SHP77 (cell line): ENCODE results near the gene IFI27L2.
A peak's percentile ranks its signal among the peaks of the same experiment; 100 is the strongest.
"Not testable (repeated sequence)": the region's sequence is repeated elsewhere in the genome, so short reads cannot be mapped to it uniquely, and the experiment has no call there.

ENCODE experiments used
- DNase-seq, 2 experiments: peaks; one replicate each; lab custom pipeline; 2025; lab: John Stamatoyannopoulos, UW

IFI27L2 gene

DNA sequence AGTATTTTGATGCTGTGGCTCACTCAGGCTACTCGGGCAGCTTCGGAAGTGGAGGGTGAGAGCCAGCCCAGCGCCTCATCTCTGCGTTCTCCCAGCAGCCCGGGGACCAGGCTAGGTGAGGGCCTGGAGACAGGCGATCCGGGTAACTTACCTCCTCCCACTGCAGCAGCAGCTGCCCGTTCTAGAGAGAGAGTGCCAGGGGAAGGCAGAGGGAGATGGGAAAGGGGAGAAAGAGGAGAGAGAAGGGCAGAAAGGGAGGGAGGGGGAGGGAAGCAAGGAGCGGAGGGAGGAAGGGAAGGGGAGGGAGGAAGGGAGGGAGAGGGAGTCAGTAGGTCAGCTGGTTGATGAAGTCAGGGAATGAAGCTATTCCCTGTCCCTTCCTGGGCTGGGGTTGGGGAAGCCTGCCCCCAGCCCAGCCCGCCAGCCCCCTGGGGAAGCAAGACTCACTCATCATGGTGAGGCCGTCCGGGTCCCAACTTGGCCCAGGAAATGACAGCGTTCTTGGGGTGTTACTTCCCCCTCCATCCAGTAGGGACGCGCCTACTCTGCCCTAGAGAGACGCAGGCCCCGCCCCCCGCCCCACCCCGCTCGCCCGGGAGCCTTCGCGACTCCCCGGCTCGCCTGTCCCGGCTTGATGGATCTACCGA is at the start of gene IFI27L2:
Gene IFI27L2, minus strand, starts transcription at position 494 of the 647 bp plus-strand sequence. Its CDS starts 40 bp downstream, at position 454.
- DNase-seq = peak; percentile 77 to 85

GRCh38 chr14:94177806-94178205 is 48.4 kb upstream of the IFI27L2 start:
- DNase-seq = no peak

- DNase-seq = no peak
These were observed 47.4 kb upstream of the IFI27L2 start for GRCh38 chr14:94176808-94177207.

GRCh38 chr14:94175747-94176146 is 46.3 kb upstream of the IFI27L2 start:
- DNase-seq = no peak

- DNase-seq = peak in 1 of 2 experiments; percentile 28
These were observed 45.8 kb upstream of the IFI27L2 start for GRCh38 chr14:94175011-94175745.

DNA sequence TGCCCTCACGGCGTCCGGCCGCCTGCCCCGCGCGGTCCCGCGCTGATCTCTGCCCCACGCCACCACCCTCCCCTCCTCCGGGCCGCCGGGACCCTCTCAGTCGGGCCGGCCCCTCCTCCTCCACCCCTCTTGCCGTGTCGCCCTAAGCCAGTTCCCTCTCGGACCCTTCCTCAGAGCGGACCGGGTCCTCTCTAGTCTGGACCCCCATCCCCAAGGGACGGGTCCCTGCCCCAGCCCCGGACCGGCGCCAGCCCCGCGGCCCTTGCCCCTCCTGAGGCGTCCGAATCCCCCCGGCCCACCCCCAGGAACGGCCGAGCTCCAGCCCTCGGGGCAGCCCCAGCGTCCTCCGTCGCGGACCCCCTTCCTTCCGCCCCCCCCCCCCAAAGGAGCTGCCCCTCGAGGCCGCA is 45.2 kb upstream of the IFI27L2 start:
- DNase-seq = no peak

- peak; percentile 86 to 92 for DNase-seq
These were observed 44.6 kb upstream of the IFI27L2 start, which contains the start of gene PPP4R4 for GRCh38 chr14:94173885-94174603. PPP4R4 (plus strand) TSS chr14:94174322; CDS start chr14:94174466, 144 bp downstream.

DNA sequence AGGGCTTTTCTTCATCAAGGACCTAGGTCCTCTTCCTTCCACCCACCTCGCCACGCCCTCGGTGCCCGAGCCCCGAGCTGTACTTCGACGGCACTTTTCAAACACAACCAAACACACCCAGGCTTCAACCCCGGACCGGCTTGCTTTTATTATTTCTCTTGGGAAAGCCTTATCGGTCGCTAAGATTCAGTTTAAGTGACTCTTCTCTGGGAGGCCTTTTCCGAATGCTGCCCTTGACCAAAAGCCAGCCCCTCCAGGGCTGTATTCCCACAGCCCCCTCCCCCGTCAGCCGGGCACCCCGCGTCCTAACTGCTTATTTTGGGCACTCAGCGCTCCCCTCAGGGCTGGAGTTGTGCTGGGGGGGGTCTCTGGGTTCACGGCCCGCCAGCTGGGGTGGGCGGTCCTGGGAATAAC is 44.1 kb upstream of the IFI27L2 start:
- no peak for DNase-seq

DNA sequence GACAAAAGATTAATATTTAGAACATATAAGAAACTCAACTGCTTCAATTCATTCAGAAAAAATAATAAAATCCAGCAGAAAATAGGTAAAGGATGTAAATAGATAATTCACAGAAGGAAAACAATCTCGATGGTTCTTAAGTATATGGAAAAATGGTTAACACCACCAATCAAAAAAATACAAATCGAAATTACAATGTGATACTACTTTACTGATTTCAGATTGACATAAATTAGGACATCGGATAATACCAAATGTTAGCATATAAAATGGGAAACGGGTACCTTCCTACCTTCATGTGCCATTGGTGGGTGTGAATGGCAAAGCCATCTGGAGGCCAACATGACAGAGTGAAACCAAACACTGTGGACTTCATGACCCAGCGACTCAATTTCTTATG is 43.1 kb upstream of the IFI27L2 start:
- DNase-seq = no peak

DNA sequence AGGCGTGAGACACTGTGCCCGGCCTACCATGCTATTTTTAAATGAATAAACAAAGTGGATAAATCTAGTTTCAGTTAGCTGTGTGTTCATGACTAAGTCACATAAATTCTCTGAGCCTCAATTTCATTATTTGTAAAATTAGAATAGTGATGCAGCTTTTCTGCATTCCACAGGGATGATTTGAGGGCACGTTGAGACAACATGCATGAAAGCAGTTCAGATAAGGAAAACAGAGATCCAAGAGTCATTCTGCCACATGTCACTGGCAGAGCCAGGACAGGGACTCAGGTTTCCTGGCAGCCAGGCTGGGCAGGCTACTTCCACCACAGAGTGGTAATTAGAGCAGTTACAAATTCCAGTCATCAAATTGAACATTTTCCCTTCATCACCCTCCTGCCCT is 41.8 kb upstream of the IFI27L2 start:
- no peak for DNase-seq

DNA sequence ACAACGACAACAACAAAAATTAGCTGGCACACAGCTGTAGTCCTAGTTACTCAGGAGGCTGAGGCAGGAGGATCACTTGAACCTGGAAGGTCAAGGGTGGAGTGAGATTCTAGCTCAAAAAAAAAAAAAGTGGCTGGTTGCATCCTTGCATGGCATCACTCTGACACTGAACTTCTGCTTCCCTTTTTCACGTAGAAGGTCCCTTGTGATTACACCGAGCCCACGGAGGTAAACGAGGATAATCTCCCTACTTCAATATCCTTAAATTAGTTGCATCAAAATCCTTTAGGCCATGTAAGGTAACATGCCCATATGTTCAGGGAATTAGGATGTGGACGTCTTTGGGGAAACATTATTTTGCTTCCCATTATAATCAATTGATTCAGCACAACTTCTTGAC is 40.7 kb upstream of the IFI27L2 start:
- no peak for DNase-seq

DNA sequence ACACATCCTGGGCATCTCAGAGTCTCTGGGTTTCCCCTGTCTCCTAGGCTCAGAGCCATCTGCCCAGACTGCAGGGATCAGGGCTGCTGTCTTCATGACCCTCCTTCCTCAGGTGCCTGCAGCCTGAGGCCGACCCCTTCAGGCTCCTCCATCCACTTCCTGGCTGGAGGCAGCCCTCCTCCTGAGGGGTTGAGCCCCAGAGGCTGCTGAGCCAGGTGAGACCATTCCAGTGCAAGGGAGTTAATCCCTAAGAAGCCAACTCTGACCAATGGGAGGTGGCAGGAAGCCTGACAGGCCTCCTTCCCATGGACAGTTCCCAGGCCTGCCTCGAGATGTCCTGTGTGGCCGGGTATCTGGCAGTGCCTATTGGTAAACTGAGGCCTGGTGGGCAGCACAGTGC is 36.3 kb upstream of the IFI27L2 start:
- DNase-seq = no peak

GRCh38 chr14:94164685-94165431 is 35.5 kb upstream of the IFI27L2 start:
- no peak for DNase-seq

- DNase-seq = no peak
These were observed 34.4 kb upstream of the IFI27L2 start for GRCh38 chr14:94163796-94164195.

GRCh38 chr14:94162466-94162865 is 33.1 kb upstream of the IFI27L2 start:
- DNase-seq = no peak

GRCh38 chr14:94161981-94162380 is 32.6 kb upstream of the IFI27L2 start:
- no peak for DNase-seq

GRCh38 chr14:94161058-94161457 is 31.7 kb upstream of the IFI27L2 start:
- no peak for DNase-seq

DNA sequence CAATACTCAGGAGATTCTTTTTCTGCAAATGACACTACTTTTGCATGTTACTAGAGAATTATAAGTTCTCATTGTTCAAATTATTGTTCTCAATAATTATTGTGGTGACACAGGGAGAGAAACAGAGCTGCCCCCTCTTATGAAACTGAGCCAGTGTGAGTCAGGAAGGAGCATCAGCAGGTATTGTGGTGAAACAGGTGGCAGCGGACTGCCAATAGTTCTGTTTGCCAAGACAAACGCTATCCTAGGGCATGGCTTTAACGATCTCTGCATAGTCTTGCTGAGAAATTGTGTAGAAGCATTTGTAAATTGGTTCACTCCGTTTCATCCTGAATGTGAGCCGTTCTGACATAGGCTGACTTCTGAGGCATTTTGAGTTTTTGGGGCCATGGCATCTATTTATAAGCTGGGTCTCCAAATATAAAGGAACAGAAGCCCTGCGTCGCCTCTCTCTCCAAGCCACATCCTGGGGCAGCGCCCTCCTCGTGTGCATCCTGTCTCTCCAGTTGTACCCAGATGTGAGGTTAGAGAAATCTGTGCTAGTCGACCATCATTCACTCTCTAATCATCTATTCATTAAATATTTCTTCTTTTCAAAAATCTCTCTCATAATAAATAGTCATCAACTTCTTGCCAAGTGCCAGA is 29.0 kb upstream of the IFI27L2 start:
- no peak for DNase-seq

GRCh38 chr14:94157197-94157596 is 27.8 kb upstream of the IFI27L2 start:
- no peak for DNase-seq

- DNase-seq = not testable (repeated sequence)
These were observed 26.7 kb upstream of the IFI27L2 start for GRCh38 chr14:94156143-94156542.

GRCh38 chr14:94153750-94154342 is 24.4 kb upstream of the IFI27L2 start:
- no peak for DNase-seq
